ENCODE results near the gene OSBPL2. TPM values are rescaled to one million over a fixed set of nuclear protein-coding genes. Genes with fewer than 3 reads are reported as not detected.

Gene OSBPL2
- polyA plus RNA-seq, 1 experiment: 20.5 TPM

GRCh38 chr20:62289131-62289530 is 50.8 kb downstream of the OSBPL2 start:
- ChIA-PET POLR2A (no interaction called here), CTCF (no interaction called here)
- no peak for DNase-seq (ENCODE audit: low read depth)
- H3K4me3 ChIP-seq (ENCODE audit: low read depth, low read length): no peak overlapping the region
- TF ChIP-seq, protein P1, sequence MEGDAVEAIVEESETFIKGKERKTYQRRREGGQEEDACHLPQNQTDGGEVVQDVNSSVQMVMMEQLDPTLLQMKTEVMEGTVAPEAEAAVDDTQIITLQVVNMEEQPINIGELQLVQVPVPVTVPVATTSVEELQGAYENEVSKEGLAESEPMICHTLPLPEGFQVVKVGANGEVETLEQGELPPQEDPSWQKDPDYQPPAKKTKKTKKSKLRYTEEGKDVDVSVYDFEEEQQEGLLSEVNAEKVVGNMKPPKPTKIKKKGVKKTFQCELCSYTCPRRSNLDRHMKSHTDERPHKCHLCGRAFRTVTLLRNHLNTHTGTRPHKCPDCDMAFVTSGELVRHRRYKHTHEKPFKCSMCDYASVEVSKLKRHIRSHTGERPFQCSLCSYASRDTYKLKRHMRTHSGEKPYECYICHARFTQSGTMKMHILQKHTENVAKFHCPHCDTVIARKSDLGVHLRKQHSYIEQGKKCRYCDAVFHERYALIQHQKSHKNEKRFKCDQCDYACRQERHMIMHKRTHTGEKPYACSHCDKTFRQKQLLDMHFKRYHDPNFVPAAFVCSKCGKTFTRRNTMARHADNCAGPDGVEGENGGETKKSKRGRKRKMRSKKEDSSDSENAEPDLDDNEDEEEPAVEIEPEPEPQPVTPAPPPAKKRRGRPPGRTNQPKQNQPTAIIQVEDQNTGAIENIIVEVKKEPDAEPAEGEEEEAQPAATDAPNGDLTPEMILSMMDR (IDR thresholded peaks at IDR 0.05; ENCODE audit: insufficient read depth, low read depth, low read length): no peak
- no peaks in the 10 kb centered on the region for H3K27me3 ChIP-seq (ENCODE audit: control insufficient read depth, insufficient read depth, low read length)
- peaks cover 32% of the 10 kb centered on the region for H3K36me3 ChIP-seq (ENCODE audit: control insufficient read depth, insufficient read depth, low read length)

DNA sequence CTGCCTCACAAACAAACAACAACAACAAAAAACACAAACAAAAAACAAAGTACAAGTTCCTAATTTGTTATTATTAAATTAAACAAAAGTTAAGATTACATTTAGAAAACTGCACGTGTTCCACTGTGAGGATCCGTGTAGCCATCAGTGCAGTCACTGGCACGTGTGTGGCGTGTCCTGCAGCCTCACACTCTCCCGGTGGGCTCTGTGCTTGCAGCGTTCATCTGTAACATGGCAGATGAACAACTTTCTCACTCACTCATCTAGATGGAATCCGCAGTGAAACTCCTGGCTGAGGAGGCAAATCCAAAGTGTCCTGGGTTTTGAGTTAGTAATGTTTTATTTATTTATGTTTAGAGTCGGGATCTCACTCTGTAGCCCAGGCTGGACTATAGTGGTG is 51.6 kb downstream of the OSBPL2 start:
- DNase-seq (ENCODE audit: low read depth): no peak
- peaks cover 33% of the 10 kb centered on the region for H3K36me3 ChIP-seq (ENCODE audit: control insufficient read depth, insufficient read depth, low read length)
- H3K4me3 ChIP-seq (ENCODE audit: low read depth, low read length): no peak overlapping the region
- ChIA-PET POLR2A (interaction anchor here (0.6 kb wide), 1 partner anchor 91 kb away, joined by 3 read pairs; no protein-coding TSS in a partner anchor), CTCF (interaction anchor here (1.5 kb wide), 1 partner anchor 12 kb away, joined by 3 read pairs; the partner anchor contains the start of gene ADRM1)
- no peaks in the 10 kb centered on the region for H3K27me3 ChIP-seq (ENCODE audit: control insufficient read depth, insufficient read depth, low read length)
- TF ChIP-seq, protein P1 (IDR thresholded peaks at IDR 0.05; ENCODE audit: insufficient read depth, low read depth, low read length): no peak

DNA sequence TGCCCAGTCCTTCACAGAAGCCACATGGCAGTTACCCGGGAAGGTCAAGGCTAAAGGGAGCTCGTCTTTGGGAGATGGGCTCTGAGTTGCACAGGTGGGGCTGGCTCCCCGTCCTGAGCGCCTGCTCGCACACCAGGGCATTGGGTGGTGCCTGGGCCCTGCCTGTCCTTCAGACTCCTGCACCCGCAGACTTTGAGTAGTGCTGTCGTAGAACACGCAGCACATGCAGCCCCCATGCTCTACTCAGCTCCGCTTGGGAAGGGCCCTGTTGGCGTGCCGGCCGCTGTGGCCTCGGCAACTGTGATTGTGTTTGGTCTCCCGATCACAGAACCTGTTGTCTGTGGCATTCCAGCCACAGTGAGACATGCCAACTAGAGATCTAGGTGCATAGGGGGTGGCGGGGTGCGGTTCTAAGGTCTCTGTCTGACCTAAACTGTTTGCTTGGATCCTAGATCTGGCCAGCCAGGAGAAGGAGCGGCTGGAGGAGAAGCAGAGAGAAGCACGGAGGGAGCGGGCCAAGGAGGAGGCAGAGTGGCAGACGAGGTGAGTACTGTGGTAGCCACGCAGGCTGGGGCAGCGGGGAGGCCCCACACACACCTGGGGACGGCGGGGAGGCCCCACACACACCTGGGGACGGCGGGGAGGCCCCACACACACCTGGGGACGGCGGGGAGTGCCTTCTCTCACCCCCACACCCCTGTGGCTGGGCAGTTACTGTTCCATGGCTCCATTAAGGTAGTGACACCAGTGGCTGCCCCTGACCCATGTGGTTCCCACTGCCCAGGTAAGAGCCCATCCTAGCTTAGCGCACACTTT is 53.1 kb downstream of the OSBPL2 start:
- no peak overlapping the region for H3K4me3 ChIP-seq (ENCODE audit: low read depth, low read length)
- TF ChIP-seq, protein P1 (IDR thresholded peaks at IDR 0.05; ENCODE audit: insufficient read depth, low read depth, low read length): no peak
- DNase-seq (ENCODE audit: low read depth): no peak
- peaks cover 37% of the 10 kb centered on the region for H3K36me3 ChIP-seq (ENCODE audit: control insufficient read depth, insufficient read depth, low read length)
- ChIA-PET POLR2A (no interaction called here), CTCF (interaction anchor here (0.6 to 1.5 kb wide), 4 partner anchors 9 to 160 kb away, joined by 3 to 6 read pairs (median 3); partner anchors contain the start of gene ADRM1)
- H3K27me3 ChIP-seq (ENCODE audit: control insufficient read depth, insufficient read depth, low read length): no peaks in the 10 kb centered on the region

- no peak for DNase-seq (ENCODE audit: low read depth)
- peaks cover 36% of the 10 kb centered on the region for H3K36me3 ChIP-seq (ENCODE audit: control insufficient read depth, insufficient read depth, low read length)
- no peaks in the 10 kb centered on the region for H3K27me3 ChIP-seq (ENCODE audit: control insufficient read depth, insufficient read depth, low read length)
- TF ChIP-seq, protein P1 (IDR thresholded peaks at IDR 0.05; ENCODE audit: insufficient read depth, low read depth, low read length): no peak
- ChIA-PET POLR2A (no interaction called here), CTCF (interaction anchor here (1.3 kb wide), 1 partner anchor 10 kb away, joined by 6 read pairs; the partner anchor contains the start of gene ADRM1)
- no peak overlapping the region for H3K4me3 ChIP-seq (ENCODE audit: low read depth, low read length)
Observed at GRCh38 chr20:62292108-62292507, 53.8 kb downstream of the OSBPL2 start.

DNA sequence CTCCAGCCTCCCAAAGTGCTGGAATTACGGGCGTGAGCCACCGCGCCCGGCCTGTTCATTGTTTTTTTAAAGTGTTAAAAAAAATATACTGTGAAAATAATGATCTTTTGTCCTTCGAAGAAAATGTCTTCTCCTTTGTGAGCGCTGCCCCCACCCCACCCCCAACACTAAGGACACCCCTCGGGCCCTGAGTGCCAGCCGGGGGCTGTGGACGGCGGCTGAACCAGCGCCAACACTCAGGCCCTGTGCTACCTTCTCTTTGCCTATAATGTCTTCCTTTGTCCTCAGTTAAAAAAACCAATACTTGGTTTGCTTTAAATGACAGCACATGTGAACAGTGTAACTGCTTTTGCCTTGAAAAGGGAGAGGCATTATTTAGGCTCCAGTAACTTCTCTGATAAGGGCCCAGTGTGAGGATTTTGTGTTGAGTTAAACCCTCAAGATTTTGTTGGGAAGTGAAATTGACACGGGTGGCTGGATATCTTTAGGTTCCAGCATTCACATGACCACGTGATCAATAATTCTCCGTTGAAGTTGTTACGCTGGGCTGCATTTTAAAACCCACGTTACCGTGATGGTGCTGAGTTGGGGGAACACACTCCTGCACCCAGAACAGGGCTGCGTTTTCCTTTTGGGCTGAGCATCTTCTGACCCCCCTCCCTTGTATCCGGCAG is 54.9 kb downstream of the OSBPL2 start:
- ChIA-PET CTCF (interaction anchor here (1.2 to 1.3 kb wide), 2 partner anchors 9 to 89 kb away, joined by 3 to 6 read pairs; partner anchors contain the start of gene ADRM1), POLR2A (no interaction called here)
- Histone ChIP-seq H3K36me3 (ENCODE audit: control insufficient read depth, insufficient read depth, low read length) (peaks cover 34% of the 10 kb centered on the region), H3K4me3 (ENCODE audit: low read depth, low read length) (no peak overlapping the region), H3K27me3 (ENCODE audit: control insufficient read depth, insufficient read depth, low read length) (no peaks in the 10 kb centered on the region)
- no peak for DNase-seq (ENCODE audit: low read depth)
- TF ChIP-seq, protein P1 (IDR thresholded peaks at IDR 0.05; ENCODE audit: insufficient read depth, low read depth, low read length): no peak
